H1 (cell line): ENCODE measurements around the gene USP24. TPM values are rescaled to one million over a fixed set of nuclear protein-coding genes. Genes with fewer than 3 reads are reported as not detected.

Experiments
- CTCF ChIA-PET: fragments of 300-600 bp; sonication (Branson Sonifier 250); formaldehyde crosslinking; loops from one replicate; lab custom pipeline; 2021; ENCODE audit not compliant: partially characterized antibody; lab: Charles Lee
- POLR2A ChIA-PET: fragments of 300-600 bp; sonication (Branson Sonifier 250); formaldehyde crosslinking; loops from one replicate; lab custom pipeline; 2021; ENCODE audit warnings: inconsistent platforms; ENCODE audit not compliant: partially characterized antibody; lab: Charles Lee
- DNase-seq, 2 experiments: peaks; one replicate each; pipeline versions ENCODE4 v3.0.0 to v3.0.0-alpha.2; 2010 to 2022; ENCODE audit warnings: low spot score in 2 of 2, low read depth in 1 of 2, mixed read lengths in 1 of 2
- FAIRE-seq: peaks from 2 replicates; lab custom pipeline; 2011; peaks lifted over from hg19 to GRCh38; lab: Jason Lieb, UNC
- H2AFZ ChIP-seq: 2 replicates; pipeline ENCODE4 v1.8.1; 2012; ENCODE audit warnings: low read length, inconsistent platforms
- H2AK5ac ChIP-seq: 2 replicates; pipeline ENCODE4 v1.6.1; 2013; ENCODE audit warnings: low read depth, low read length
- H2BK120ac ChIP-seq: replicated peaks from 2 replicates; pipeline ENCODE3; 2013; ENCODE audit warnings: low read depth, low read length, inconsistent platforms
- H2BK12ac ChIP-seq: 2 replicates; pipeline ENCODE4 v1.6.1; 2013; ENCODE audit warnings: low read depth, low read length
- H2BK15ac ChIP-seq: 2 replicates; pipeline ENCODE4 v1.6.1; 2013; ENCODE audit warnings: low read length
- H2BK20ac ChIP-seq: 2 replicates; pipeline ENCODE4 v1.6.1; 2013; ENCODE audit warnings: low read length
- H2BK5ac ChIP-seq: 2 replicates; pipeline ENCODE4 v1.6.1; 2013; ENCODE audit warnings: low read depth, low read length
- H3K14ac ChIP-seq: 2 replicates; pipeline ENCODE4 v1.6.1; 2013; ENCODE audit warnings: inconsistent platforms; ENCODE audit not compliant: insufficient read length
- H3K18ac ChIP-seq: 2 replicates; pipeline ENCODE4 v1.6.1; 2013; ENCODE audit warnings: low read length; ENCODE audit errors: extremely low read depth
- H3K23ac ChIP-seq: 2 replicates; pipeline ENCODE4 v1.6.1; 2013; ENCODE audit warnings: inconsistent platforms; ENCODE audit not compliant: insufficient read length
- H3K23me2 ChIP-seq: 2 replicates; pipeline ENCODE4 v1.6.1; 2013; ENCODE audit warnings: low read depth, low read length
- H3K27ac ChIP-seq: 2 replicates; pipeline ENCODE4 v1.6.1; 2011; ENCODE audit warnings: low read depth, low read length, inconsistent platforms
- H3K27me3 ChIP-seq, 4 experiments: replicated peaks in 1 of 4; 1 replicate in 1 of 4; 2 replicates in 3 of 4; pipeline versions ENCODE4 v1.6.1 to v1.8.1; 2011 to 2013; ENCODE audit warnings: low read length in 3 of 4, mild to moderate bottlenecking in 3 of 4, inconsistent platforms in 2 of 4, mixed read lengths in 2 of 4, moderate library complexity in 1 of 4; ENCODE audit not compliant: control insufficient read depth in 3 of 4, insufficient read depth in 3 of 4; ENCODE audit errors: extremely low read depth in 1 of 4
- H3K36me3 ChIP-seq, 4 experiments: 2 replicates each; pipeline versions ENCODE4 v1.6.1 to v1.8.1; 2011 to 2013; ENCODE audit warnings: mild to moderate bottlenecking in 4 of 4, low read length in 3 of 4, moderate library complexity in 2 of 4, control low read depth in 1 of 4, inconsistent platforms in 1 of 4; ENCODE audit not compliant: insufficient read depth in 4 of 4, control insufficient read depth in 2 of 4
- H3K4ac ChIP-seq: replicated peaks from 2 replicates; pipeline ENCODE3; 2013; ENCODE audit warnings: low read length, low read depth, mixed read lengths, inconsistent platforms; ENCODE audit not compliant: insufficient read length
- H3K4me1 ChIP-seq, 4 experiments: replicated peaks in 1 of 4; 1 replicate in 1 of 4; 2 replicates in 3 of 4; pipeline versions ENCODE4 v1.6.1 to v1.8.1; 2011 to 2013; ENCODE audit warnings: low read length in 3 of 4, inconsistent platforms in 2 of 4, mixed read lengths in 1 of 4; ENCODE audit not compliant: insufficient read depth in 4 of 4, control insufficient read depth in 3 of 4
- H3K4me2 ChIP-seq, 2 experiments: 2 replicates each; pipeline versions ENCODE4 v1.6.1 to v1.8.1; 2011 to 2013; ENCODE audit warnings: low read depth in 2 of 2, low read length in 2 of 2, control low read depth in 1 of 2, inconsistent platforms in 1 of 2, mild to moderate bottlenecking in 1 of 2; ENCODE audit not compliant: insufficient read depth in 1 of 2
- H3K4me3 ChIP-seq, 4 experiments: fragments of 200-600, 300-600 bp in 1 of 4; sonication (generic), shearing (Covaris generic), sonication (Bioruptor Twin) in 1 of 4; 2 replicates each; pipeline versions ENCODE4 v1.5.1 to v1.8.1; 2011 to 2016; ENCODE audit warnings: low read length in 4 of 4, low read depth in 3 of 4, control low read depth in 2 of 4, inconsistent platforms in 2 of 4, mild to moderate bottlenecking in 2 of 4, mixed read lengths in 1 of 4, moderate library complexity in 1 of 4; ENCODE audit not compliant: insufficient read depth in 2 of 4; ENCODE audit errors: extremely low read depth in 1 of 4
- H3K56ac ChIP-seq: replicated peaks from 2 replicates; pipeline ENCODE3; 2013; ENCODE audit warnings: low read depth, mild to moderate bottlenecking, mixed read lengths, low read length, inconsistent platforms; ENCODE audit not compliant: insufficient read length
- H3K79me1 ChIP-seq: 2 replicates; pipeline ENCODE4 v1.6.1; 2013; ENCODE audit warnings: low read depth, low read length, control low read depth
- H3K79me2 ChIP-seq, 2 experiments: 2 replicates each; pipeline versions ENCODE4 v1.6.1 to v1.8.1; 2012 to 2013; ENCODE audit warnings: low read length in 2 of 2, mild to moderate bottlenecking in 2 of 2, inconsistent platforms in 1 of 2; ENCODE audit not compliant: insufficient read depth in 2 of 2, control insufficient read depth in 1 of 2
- H3K9ac ChIP-seq, 4 experiments: replicated peaks in 1 of 4; 1 replicate in 1 of 4; 2 replicates in 3 of 4; pipeline versions ENCODE4 v1.6.1 to v1.8.1; 2011 to 2013; ENCODE audit warnings: low read depth in 3 of 4, low read length in 3 of 4, control low read depth in 2 of 4, mild to moderate bottlenecking in 2 of 4, moderate library complexity in 2 of 4, inconsistent platforms in 1 of 4; ENCODE audit errors: extremely low read depth in 1 of 4
- H3K9me3 ChIP-seq, 2 experiments: 2 replicates each; pipeline versions ENCODE4 v1.6.1 to v1.8.1; 2012 to 2013; ENCODE audit warnings: mild to moderate bottlenecking in 2 of 2, moderate library complexity in 2 of 2, control low read depth in 1 of 2, inconsistent platforms in 1 of 2, low read depth in 1 of 2, low read length in 1 of 2, mixed read lengths in 1 of 2; ENCODE audit not compliant: insufficient read depth in 2 of 2
- H4K20me1 ChIP-seq, 2 experiments: replicated peaks in 1 of 2; 2 replicates each; pipeline versions ENCODE3 to v1.8.1; 2011 to 2013; ENCODE audit warnings: inconsistent platforms in 2 of 2, low read length in 2 of 2, mild to moderate bottlenecking in 1 of 2; ENCODE audit not compliant: insufficient read depth in 2 of 2, control insufficient read depth in 1 of 2
- H4K5ac ChIP-seq: 2 replicates; pipeline ENCODE4 v1.6.1; 2013; ENCODE audit warnings: low read length, low read depth, mixed read lengths, inconsistent platforms; ENCODE audit not compliant: insufficient read length
- H4K8ac ChIP-seq: 2 replicates; pipeline ENCODE4 v1.8.0; 2013; ENCODE audit warnings: mild to moderate bottlenecking, moderate library complexity, low read length, inconsistent platforms; ENCODE audit not compliant: insufficient read depth; ENCODE audit errors: extremely low read depth
- H4K91ac ChIP-seq: replicated peaks from 2 replicates; pipeline ENCODE3; 2013; ENCODE audit warnings: low read length, mixed read lengths, inconsistent platforms; ENCODE audit not compliant: insufficient read length
- ASH2L ChIP-seq: fragments of 200-600, 300-600 bp; sonication (generic); IDR thresholded peaks from one replicate; pipeline ENCODE4 v1.7.1; 2017; ENCODE audit warnings: low read length
- CTBP2 ChIP-seq: IDR thresholded peaks from 2 replicates; pipeline ENCODE4 v1.7.0; 2011; ENCODE audit warnings: borderline replicate concordance, mild to moderate bottlenecking, moderate library complexity, mixed read lengths, low read length; ENCODE audit not compliant: insufficient read depth, insufficient read length
- GTF2F1 ChIP-seq: IDR thresholded peaks from 2 replicates; pipeline ENCODE4 v1.6.1; 2012; ENCODE audit warnings: low read depth, low read length, improper control_type of control experiment, borderline replicate concordance
- JUN ChIP-seq: IDR thresholded peaks from 2 replicates; pipeline ENCODE4 v1.6.1; 2011; ENCODE audit warnings: low read depth, mild to moderate bottlenecking, improper control_type of control experiment, low read length
- JUND ChIP-seq: IDR thresholded peaks from 2 replicates; pipeline ENCODE4 v1.6.1; 2011; ENCODE audit warnings: mild to moderate bottlenecking, improper control_type of control experiment, low read length
- PHF8 ChIP-seq: fragments of 200-600 bp; sonication (generic); conservative IDR thresholded peaks from 2 replicates; pipeline ENCODE4 v1.7.1; 2012; ENCODE audit warnings: low read depth, mild to moderate bottlenecking, inconsistent platforms, low read length, moderate library complexity
- POU5F1 ChIP-seq: IDR thresholded peaks from 2 replicates; pipeline ENCODE4 v1.6.1; 2011; ENCODE audit warnings: low read depth, mild to moderate bottlenecking, low read length, moderate library complexity
- RFX5 ChIP-seq: IDR thresholded peaks from 2 replicates; pipeline ENCODE4 v1.6.1; 2011; ENCODE audit warnings: low read depth, low read length, improper control_type of control experiment, borderline replicate concordance
- SIRT6 ChIP-seq: IDR thresholded peaks from one replicate; pipeline ENCODE4 v1.7.1; 2012; ENCODE audit warnings: low read length, inconsistent platforms
- SP1 ChIP-seq: IDR thresholded peaks from 2 replicates; pipeline ENCODE4 v1.6.1; 2011; ENCODE audit warnings: low read depth, low read length
- SP2 ChIP-seq: IDR thresholded peaks from 2 replicates; pipeline ENCODE4 v1.6.1; 2012; ENCODE audit warnings: mild to moderate bottlenecking, low read length, inconsistent platforms
- TCF12 ChIP-seq: IDR thresholded peaks from 2 replicates; pipeline ENCODE4 v1.6.1; 2011; ENCODE audit warnings: low read depth, mild to moderate bottlenecking, low read length
- ZNF274 ChIP-seq: IDR thresholded peaks from 2 replicates; pipeline ENCODE4 v1.7.0; 2012; ENCODE audit warnings: low read length, borderline replicate concordance; ENCODE audit errors: extremely low read depth
- WGBS, 2 experiments: shearing (Covaris generic) in 1 of 2; methylation state at CpG; one replicate each; pipeline versions ENCODE4 v1.1.6 to v1.1.7; 2013 to 2015; ENCODE audit warnings: low lambda C conversion rate in 2 of 2, mixed read lengths in 2 of 2, inconsistent platforms in 1 of 2, low coverage in 1 of 2, missing lambda C conversion rate in 1 of 2; ENCODE audit not compliant: insufficient replicate concordance in 2 of 2, insufficient coverage in 1 of 2, insufficient read length in 1 of 2; ENCODE audit errors: extremely low coverage in 1 of 2, missing lambda C conversion rate in 1 of 2; 5-methylcytosine and 5-hydroxymethylcytosine counted together
- polyA plus RNA-seq, 7 experiments: library from polyadenylated mRNA; depleted of rRNA in 3 of 7; stranded (reverse) in 5 of 7; unstranded in 2 of 7; fragments of >200 nt in 5 of 7; fragments of 200-250 nt in 2 of 7; gene quantifications; 1 replicate in 5 of 7; 2 replicates in 1 of 7; 4 replicates in 1 of 7; pipeline versions ENCODE4 v1.2.1 to v1.2.3, GENCODE V29; 2011 to 2013; ENCODE audit warnings: missing spikeins in 2 of 7, mixed read lengths in 2 of 7
- total RNA-seq: library from RNA; stranded (reverse); fragmentation: NEBNext Ultra II Directional; extraction: Animal tissue kit (Norgen Biotek cat#: 25700); gene quantifications from 2 replicates; pipeline ENCODE4 v1.2.1, GENCODE V29; 2021

USP24 gene
- total and polyA plus RNA-seq, 2 of the 8 experiments (the other 6 are each of a cell fraction or from before 2014, with no cell fraction given), result 11.1 to 34.6 TPM

GRCh38 chr1:55043011-55043410 is 172.2 kb downstream of the USP24 start:
- DNase-seq (no peak), FAIRE-seq (no peak)
- ChIA-PET POLR2A (no interaction called here), CTCF (interaction anchor here (1.0 to 1.8 kb wide), 4 partner anchors 21 to 98 kb away, joined by 3 to 8 read pairs (median 4); no protein-coding TSS in a partner anchor)
- H3K79me2 ChIP-seq, result peaks cover 6 to 16% of the 10 kb centered on the region in 2 experiments; a peak in 2 of 4 replicates
- peaks cover 0 to 31% of the 10 kb centered on the region in 2 experiments for H4K20me1 ChIP-seq
- H3K4me3 ChIP-seq, result no peak overlapping the region
- H3K18ac ChIP-seq, result no peak overlapping the region
- H2BK5ac ChIP-seq, result no peak overlapping the region
- peaks cover 13% of the 10 kb centered on the region; the same call in 1 of the 2 replicates for H3K23me2 ChIP-seq
- no peak overlapping the region for H3K4ac ChIP-seq
- H2BK20ac ChIP-seq, result no peak overlapping the region
- no peak overlapping the region for H4K8ac ChIP-seq
- no peak overlapping the region for H2AFZ ChIP-seq
- H3K14ac ChIP-seq, result no peak overlapping the region
- no peak overlapping the region for H4K91ac ChIP-seq
- H3K79me1 ChIP-seq, result no peaks in the 10 kb centered on the region; the same call in none of the 2 replicates
- peaks cover 9 to 34% (median 32%) of the 10 kb centered on the region in 4 experiments for H3K27me3 ChIP-seq
- no peak overlapping the region for H3K4me2 ChIP-seq
- no peak overlapping the region for H2BK12ac ChIP-seq
- H2BK15ac ChIP-seq, result no peak overlapping the region
- peak overlapping the region in 1 of 4 experiments; percentile 14; a peak in 1 of 7 replicates for H3K9ac ChIP-seq
- H3K23ac ChIP-seq, result no peak overlapping the region
- H2BK120ac ChIP-seq, result no peak overlapping the region
- no peak overlapping the region for H2AK5ac ChIP-seq
- TF ChIP-seq POU5F1 (no peak), CTBP2 (no peak), PHF8 (no peak), SP2 (no peak), TCF12 (no peak), RFX5 (no peak), SP1 (no peak), ZNF274 (no peak), SIRT6 (no peak), JUND (no peak), JUN (no peak), ASH2L (no peak), GTF2F1 (no peak)
- 95% methylated on average over 2 of the region's 2 CpGs; no CpG with 5 or more reads in 1 of the 2 experiments for WGBS, 2 experiments
- H4K5ac ChIP-seq, result no peak overlapping the region
- peaks cover 0 to 14% (median 0%) of the 10 kb centered on the region in 4 experiments; a peak in 1 of 8 replicates for H3K36me3 ChIP-seq
- no peaks in the 10 kb centered on the region for H3K9me3 ChIP-seq
- H3K27ac ChIP-seq, result no peak overlapping the region
- no peak overlapping the region for H3K56ac ChIP-seq
- peaks cover 0 to 13% (median 9%) of the 10 kb centered on the region in 4 experiments; a peak in 6 of 7 replicates for H3K4me1 ChIP-seq
